ENCODE measurements around the gene FBXL12. TPM values are rescaled to one million over a fixed set of nuclear protein-coding genes. Genes with fewer than 3 reads are reported as not detected.

FBXL12 gene
- total and polyA plus RNA-seq, 2 donors (not counting 1 experiment from before 2014, with no cell fraction given): 41.5 to 79.4 TPM

DNA sequence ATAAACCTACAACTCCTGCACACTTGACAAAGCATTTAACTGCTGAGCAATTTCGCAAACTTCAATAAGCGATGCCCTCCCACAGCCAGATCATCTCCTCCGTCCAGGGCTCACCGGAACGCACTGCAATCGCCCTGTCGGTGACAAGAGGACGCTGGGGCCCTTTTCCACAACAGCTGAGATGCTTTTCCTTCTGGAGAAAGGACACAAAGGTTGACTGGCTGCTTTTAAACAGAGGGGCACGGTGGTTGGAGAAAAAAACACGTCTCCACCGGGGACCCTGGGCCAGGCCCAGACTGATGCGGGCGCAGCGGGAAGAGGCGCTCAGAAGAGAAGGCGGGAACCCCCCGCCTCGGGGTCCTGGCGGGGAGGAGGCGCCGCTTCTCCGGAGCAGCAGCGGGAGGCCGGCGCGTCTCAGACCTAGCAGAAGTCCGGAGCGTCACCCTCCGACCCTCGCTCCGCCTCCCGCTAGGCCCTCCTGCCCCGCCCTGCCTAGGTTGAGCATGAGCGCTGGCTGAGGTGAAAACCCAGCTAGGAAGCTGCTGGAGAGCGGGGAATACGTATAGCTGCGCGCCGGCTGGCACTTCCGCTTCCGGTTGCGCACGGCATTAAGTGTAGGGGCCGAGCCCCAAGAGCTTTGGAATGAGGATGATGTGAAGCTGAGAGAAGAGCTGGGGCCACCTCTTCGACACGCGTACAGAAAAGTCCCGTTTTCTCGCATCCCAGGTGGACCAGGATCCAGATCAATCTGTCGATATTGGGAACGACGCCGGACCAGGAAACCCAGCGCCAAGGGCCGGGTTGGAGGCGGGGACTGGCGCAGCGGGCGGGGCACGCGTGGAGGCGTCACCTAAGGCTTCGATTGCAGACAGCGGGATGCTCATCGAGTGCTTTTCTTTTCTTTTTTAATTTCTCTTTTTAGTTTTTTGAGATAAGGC is 50.4 kb downstream of the FBXL12 start, which contains the start of gene ZNF846:
TSS of gene ZNF846 (minus strand) at position 564 of the 938 bp plus-strand sequence. CDS start 3,788 bp downstream, outside the sequence.
- POLR2A ChIA-PET: interaction anchor here (0.5 to 1.5 kb wide), 5 partner anchors 15 to 149 kb away, joined by 3 to 6 read pairs (median 3); partner anchors contain the start of gene FBXL12
- CTCF ChIA-PET: interaction anchor here (1.0 to 2.5 kb wide), 7 partner anchors 25 to 445 kb away, joined by 3 to 9 read pairs (median 5); partner anchors contain the start of gene ZNF559

More for the DNA sequence above, 50.4 kb downstream of the FBXL12 start, which contains the start of gene ZNF846:
- TF ChIP-seq, protein P1, sequence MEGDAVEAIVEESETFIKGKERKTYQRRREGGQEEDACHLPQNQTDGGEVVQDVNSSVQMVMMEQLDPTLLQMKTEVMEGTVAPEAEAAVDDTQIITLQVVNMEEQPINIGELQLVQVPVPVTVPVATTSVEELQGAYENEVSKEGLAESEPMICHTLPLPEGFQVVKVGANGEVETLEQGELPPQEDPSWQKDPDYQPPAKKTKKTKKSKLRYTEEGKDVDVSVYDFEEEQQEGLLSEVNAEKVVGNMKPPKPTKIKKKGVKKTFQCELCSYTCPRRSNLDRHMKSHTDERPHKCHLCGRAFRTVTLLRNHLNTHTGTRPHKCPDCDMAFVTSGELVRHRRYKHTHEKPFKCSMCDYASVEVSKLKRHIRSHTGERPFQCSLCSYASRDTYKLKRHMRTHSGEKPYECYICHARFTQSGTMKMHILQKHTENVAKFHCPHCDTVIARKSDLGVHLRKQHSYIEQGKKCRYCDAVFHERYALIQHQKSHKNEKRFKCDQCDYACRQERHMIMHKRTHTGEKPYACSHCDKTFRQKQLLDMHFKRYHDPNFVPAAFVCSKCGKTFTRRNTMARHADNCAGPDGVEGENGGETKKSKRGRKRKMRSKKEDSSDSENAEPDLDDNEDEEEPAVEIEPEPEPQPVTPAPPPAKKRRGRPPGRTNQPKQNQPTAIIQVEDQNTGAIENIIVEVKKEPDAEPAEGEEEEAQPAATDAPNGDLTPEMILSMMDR (IDR thresholded peaks at IDR 0.05): no peak
- no peak for TF ChIP-seq EZH2 (IDR thresholded peaks at IDR 0.05; ENCODE audit: borderline replicate concordance, insufficient read depth, low read depth, low read length, poor library complexity, severe bottlenecking)
- Histone ChIP-seq H2AFZ (ENCODE audit: insufficient read depth, low read depth, low read length, poor library complexity, severe bottlenecking) (peak within 1 kb of the TSS; percentile 99), H3K9me3 (ENCODE audit: control extremely low read depth in 1 of 3, control insufficient read depth in 2 of 3, insufficient read depth in 1 of 3, low read length in 2 of 3) (peaks cover 1 to 18% (median 3%) of the 10 kb centered on the region in 3 donors), H3K27ac (ENCODE audit: low read length in 2 of 2) (peak within 1 kb of the TSS; percentile 69 to 94), H3K27me3 (replicated peaks in 1 of 4; ENCODE audit: control extremely low read depth in 1 of 4, control insufficient read depth in 3 of 4, insufficient read depth in 4 of 4, low read length in 3 of 4) (no peaks in the 10 kb centered on the region), H3K4me1 (ENCODE audit: control insufficient read depth in 2 of 2, insufficient read depth in 2 of 2, low read length in 2 of 2) (peaks cover 0 to 13% of the 10 kb centered on the region in 2 donors), H3K79me2 (ENCODE audit: control insufficient read depth, insufficient read depth, low read length) (no peaks in the 10 kb centered on the region), H3K4me2 (replicated peaks; ENCODE audit: low read depth, low read length, poor library complexity, severe bottlenecking) (peak within 1 kb of the TSS; percentile 86), H3K36me3 (replicated peaks in 1 of 2; ENCODE audit: control extremely low read depth in 1 of 2, control insufficient read depth in 1 of 2, extremely low read depth in 1 of 2, insufficient read depth in 2 of 2, low read length in 1 of 2) (peaks cover 0 to 3% of the 10 kb centered on the region in 2 experiments), H3K9ac (ENCODE audit: low read length) (peak within 1 kb of the TSS; percentile 82), H3K4me3 (ENCODE audit: control extremely low read depth in 1 of 5, extremely low read depth in 1 of 5, insufficient read depth in 1 of 5, low read depth in 2 of 5, low read length in 4 of 5) (peak within 1 kb of the TSS; percentile 52 to 96 (median 88)), H4K20me1 (ENCODE audit: control insufficient read depth, insufficient read depth, low read length, poor library complexity, severe bottlenecking) (no peaks in the 10 kb centered on the region)
- WGBS (ENCODE audit: insufficient coverage): under 1% methylated on average over 65 of the region's 65 CpGs
- H3K9me3 Mint-ChIP-seq (ENCODE audit: insufficient read depth): peaks cover 3% of the 10 kb centered on the region
- intact Hi-C loops (cut with micrococcal nuclease): loop anchor here (1.0 kb wide), 7 partner anchors 17 to 459 kb away; partner anchors contain the start of genes FBXL12, ZNF121, ZNF561 and ZNF562
- H3K4me1 Mint-ChIP-seq: peaks cover 15% of the 10 kb centered on the region
- peak within 1 kb of the TSS; percentile 96 for H3K4me3 Mint-ChIP-seq
- H3K27me3 Mint-ChIP-seq: no peaks in the 10 kb centered on the region
- peak; percentile 98 for ATAC-seq (ENCODE audit: low read depth)
- peak; percentile 96 for DNase-seq
- H3K27ac Mint-ChIP-seq: peak within 1 kb of the TSS; percentile 98

Small RNA genes lying within 50 kb of the gene (small RNA-seq; reads per million reads assigned to genes)
- not detected for gene RF00156 (ENCODE audit: insufficient read length, low read depth, low replicate concordance)

Other genes with a start within 250 kb of the FBXL12 start
- gene ZNF121, start 234.6 kb downstream of the FBXL12 start, total RNA-seq: 48.0 and 53.5 TPM in 2 replicates
- 7.1 and 14.4 TPM in 2 replicates for gene ZNF121, start 234.6 kb downstream of the FBXL12 start, polyA plus RNA-seq
- gene ZNF561, start 197.8 kb downstream of the FBXL12 start, total RNA-seq: 44.5 and 56.8 TPM in 2 replicates
- gene ZNF561, start 197.8 kb downstream of the FBXL12 start, polyA plus RNA-seq: 12.8 and 15.7 TPM in 2 replicates
- gene ZNF562, start 144.0 kb downstream of the FBXL12 start, total RNA-seq: 27.9 and 31.8 TPM in 2 replicates
- 3.7 and 4.1 TPM in 2 replicates for gene ZNF562, start 144.0 kb downstream of the FBXL12 start, polyA plus RNA-seq
- 18.2 and 24.5 TPM in 2 replicates for gene ZNF846, start 50.3 kb downstream of the FBXL12 start, total RNA-seq
- gene ZNF846, start 50.3 kb downstream of the FBXL12 start, polyA plus RNA-seq: 7.2 and 8.8 TPM in 2 replicates
- gene UBL5, start 8.8 kb upstream of the FBXL12 start, total RNA-seq: 154 and 183 TPM in 2 replicates
- gene UBL5, start 8.8 kb upstream of the FBXL12 start, polyA plus RNA-seq: 315 and 443 TPM in 2 replicates
- 58.5 and 58.9 TPM in 2 replicates for gene PIN1, start 16.2 kb upstream of the FBXL12 start, total RNA-seq
- gene PIN1, start 16.2 kb upstream of the FBXL12 start, polyA plus RNA-seq: 79.1 and 99.0 TPM in 2 replicates
- gene OLFM2, start 117.4 kb upstream of the FBXL12 start, total RNA-seq: not detected in 2 replicates
- 0.15 TPM in 1 of 2 replicates, not detected in the other for gene OLFM2, start 117.4 kb upstream of the FBXL12 start, polyA plus RNA-seq
- not detected in 2 replicates for gene COL5A3, start 191.4 kb upstream of the FBXL12 start, total RNA-seq
- 0.01 and 0.04 TPM in 2 replicates for gene COL5A3, start 191.4 kb upstream of the FBXL12 start, polyA plus RNA-seq
- gene RDH8, start 194.4 kb upstream of the FBXL12 start, total RNA-seq: not detected in 2 replicates
- not detected in 2 replicates for gene RDH8, start 194.4 kb upstream of the FBXL12 start, polyA plus RNA-seq